Ovary (tissue), 9 donors: ENCODE measurements around the gene THADA. TPM values are rescaled to one million over a fixed set of nuclear protein-coding genes. Genes with fewer than 3 reads are reported as not detected.

Experiments
- DNase-seq, 5 donors: peaks; one replicate each; pipeline ENCODE4 v3.0.0-alpha.2; 2019 to 2020
- H3K27ac ChIP-seq, 2 donors: fragments of 200-600 bp; one replicate each; pipeline versions ENCODE4 v1.5.1 to v1.8.0; 2019 to 2022
- H3K27me3 ChIP-seq: fragments of 200-600 bp; one replicate; pipeline ENCODE4 v1.8.0; 2022
- H3K36me3 ChIP-seq: fragments of 200-600 bp; sonication (generic); one replicate; pipeline ENCODE4 v1.5.1; 2019
- H3K4me1 ChIP-seq: one replicate; pipeline ENCODE4 v1.8.1; 2013; ENCODE audit warnings: mild to moderate bottlenecking, moderate library complexity; ENCODE audit not compliant: insufficient read depth
- H3K4me3 ChIP-seq: fragments of 200-600 bp; sonication (generic); one replicate; pipeline ENCODE4 v1.5.1; 2017
- H3K9me3 ChIP-seq, 2 donors: fragments of 200-600 bp in 1 of 2; sonication (generic) in 1 of 2; one replicate each; pipeline versions ENCODE4 v1.5.1 to v1.8.1; 2013 to 2019; ENCODE audit warnings: mild to moderate bottlenecking in 1 of 2, moderate library complexity in 1 of 2
- EP300 ChIP-seq: sonication (generic); formaldehyde crosslinking; IDR thresholded peaks from one replicate; pipeline ENCODE4 v1.6.1; 2017; ENCODE audit warnings: antibody characterized with exemption
- POLR2A ChIP-seq: fragments of 450-650 bp; IDR thresholded peaks from one replicate; pipeline ENCODE4 v1.6.1; 2017; ENCODE audit warnings: antibody characterized with exemption, mild to moderate bottlenecking, moderate library complexity
- WGBS, 3 donors: extraction: QIAGEN DNeasy Blood & Tissue Kit in 1 of 3; methylation state at CpG; one replicate each; pipeline versions ENCODE4 v1.1.5 to v1.1.7; 2013 to 2017; 5-methylcytosine and 5-hydroxymethylcytosine counted together
- intact Hi-C, 4 donors: fragments of 100-400 bp; cut with DNase I; formaldehyde crosslinking; loops; one replicate each; pipeline versions ENCODE4 v1.11.0 to v1.15.1; 2022 to 2023
- polyA plus RNA-seq, 2 donors: library from polyadenylated mRNA; stranded (reverse); fragments of 200-250 nt in 1 of 2; fragments of 350-450 nt in 1 of 2; fragmentation: Illumina TruSeq in 1 of 2; extraction: RNeasy Lipid Tissue Mini Kit (QIAGEN cat#74804) in 1 of 2; gene quantifications; one replicate each; pipeline ENCODE4 v1.2.3, GENCODE V29; 2013 to 2014
- total RNA-seq, 7 donors: library from RNA; depleted of rRNA in 2 of 7; stranded (reverse); fragments of >200 nt in 2 of 7; fragmentation: NEBNext Ultra II Directional in 3 of 7; extraction: Animal tissue kit (Norgen Biotek cat#: 25700) in 3 of 7; gene quantifications; one replicate each; pipeline versions ENCODE4 v1.1.0 to v1.2.4, GENCODE V29; 2016 to 2023
- TF ChIP-seq, protein P1 (sequence below), 3 donors: fragments of 450-650 bp in 2 of 3; fragments of 200-600 bp in 1 of 3; IDR thresholded peaks; one replicate each; pipeline versions ENCODE4 v1.5.1 to v1.8.0; 2016 to 2022; ENCODE audit warnings: antibody characterized with exemption in 3 of 3, mild to moderate bottlenecking in 1 of 3
- donor health status: DM: no; HTN: no; CAD: no; lungs with moderate emphysema.
- donor health status: DM: no; HTN: no; CAD: no.
- donor health status: Bipolar disorder and iron deficiency.
- donor health status: DM: yes; HTN: yes; CAD: no.
- donor health status: DM: no; HTN: no; CAD: no.
- donor health status: DM: yes; HTN: yes; CAD: no.

Gene THADA
- total and polyA plus RNA-seq, 9 donors: 14.0 to 46.8 (median 28.6) TPM

GRCh38 chr2:43238813-43239212 lies 357.0 kb downstream of the THADA start:
- H3K27me3 ChIP-seq: no peaks in the 10 kb centered on the region
- no peaks in the 10 kb centered on the region for H3K9me3 ChIP-seq
- intact Hi-C loops: loop anchor here in 1 of 4 donors (10.0 kb wide), 1 partner anchor 384 kb away; no protein-coding TSS in a partner anchor
- H3K27ac ChIP-seq: peak overlapping the region in 1 of 2 donors; percentile 40
- 62 to 87% (median 77%) methylated on average over 3 of the region's 3 CpGs for WGBS, 3 donors
- peaks cover 5% of the 10 kb centered on the region for H3K4me1 ChIP-seq
- DNase-seq: no peak
- no peaks in the 10 kb centered on the region for H3K36me3 ChIP-seq
- TF ChIP-seq, protein P1, sequence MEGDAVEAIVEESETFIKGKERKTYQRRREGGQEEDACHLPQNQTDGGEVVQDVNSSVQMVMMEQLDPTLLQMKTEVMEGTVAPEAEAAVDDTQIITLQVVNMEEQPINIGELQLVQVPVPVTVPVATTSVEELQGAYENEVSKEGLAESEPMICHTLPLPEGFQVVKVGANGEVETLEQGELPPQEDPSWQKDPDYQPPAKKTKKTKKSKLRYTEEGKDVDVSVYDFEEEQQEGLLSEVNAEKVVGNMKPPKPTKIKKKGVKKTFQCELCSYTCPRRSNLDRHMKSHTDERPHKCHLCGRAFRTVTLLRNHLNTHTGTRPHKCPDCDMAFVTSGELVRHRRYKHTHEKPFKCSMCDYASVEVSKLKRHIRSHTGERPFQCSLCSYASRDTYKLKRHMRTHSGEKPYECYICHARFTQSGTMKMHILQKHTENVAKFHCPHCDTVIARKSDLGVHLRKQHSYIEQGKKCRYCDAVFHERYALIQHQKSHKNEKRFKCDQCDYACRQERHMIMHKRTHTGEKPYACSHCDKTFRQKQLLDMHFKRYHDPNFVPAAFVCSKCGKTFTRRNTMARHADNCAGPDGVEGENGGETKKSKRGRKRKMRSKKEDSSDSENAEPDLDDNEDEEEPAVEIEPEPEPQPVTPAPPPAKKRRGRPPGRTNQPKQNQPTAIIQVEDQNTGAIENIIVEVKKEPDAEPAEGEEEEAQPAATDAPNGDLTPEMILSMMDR (IDR thresholded peaks at IDR 0.05): no peak
- TF ChIP-seq EP300 (no peak), POLR2A (no peak)
- H3K4me3 ChIP-seq: no peak overlapping the region

DNA sequence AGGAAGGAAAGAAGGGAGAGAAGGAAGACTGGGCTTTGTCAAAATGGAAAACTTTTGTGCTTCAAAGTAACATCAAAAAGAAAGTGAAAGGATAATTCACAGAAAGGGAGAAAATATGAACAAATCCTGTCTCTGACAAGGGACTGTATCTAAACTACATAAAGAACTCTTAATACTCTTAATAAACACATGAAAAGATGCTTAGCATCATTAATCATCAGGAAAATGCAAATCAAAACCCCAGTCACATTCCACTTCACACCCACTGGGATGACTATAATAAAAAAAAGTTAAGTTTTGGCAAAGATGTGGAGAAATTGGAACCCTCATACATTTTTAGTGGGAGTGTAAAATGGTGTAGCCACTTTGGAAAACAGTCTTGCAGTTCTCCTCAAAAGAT lies 357.7 kb downstream of the THADA start:
- peak overlapping the region in 1 of 2 donors; percentile 40 for H3K27ac ChIP-seq
- no peaks in the 10 kb centered on the region for H3K9me3 ChIP-seq
- peaks cover 5% of the 10 kb centered on the region for H3K4me1 ChIP-seq
- TF ChIP-seq, protein P1 (IDR thresholded peaks at IDR 0.05): no peak
- TF ChIP-seq EP300: no peak
- TF ChIP-seq POLR2A: no peak
- DNase-seq: no peak
- H3K4me3 ChIP-seq: no peak overlapping the region
- H3K36me3 ChIP-seq: no peaks in the 10 kb centered on the region
- intact Hi-C loops: loop anchor here in 1 of 4 donors (10.0 kb wide), 1 partner anchor 383 kb away; no protein-coding TSS in a partner anchor
- no peaks in the 10 kb centered on the region for H3K27me3 ChIP-seq

DNA sequence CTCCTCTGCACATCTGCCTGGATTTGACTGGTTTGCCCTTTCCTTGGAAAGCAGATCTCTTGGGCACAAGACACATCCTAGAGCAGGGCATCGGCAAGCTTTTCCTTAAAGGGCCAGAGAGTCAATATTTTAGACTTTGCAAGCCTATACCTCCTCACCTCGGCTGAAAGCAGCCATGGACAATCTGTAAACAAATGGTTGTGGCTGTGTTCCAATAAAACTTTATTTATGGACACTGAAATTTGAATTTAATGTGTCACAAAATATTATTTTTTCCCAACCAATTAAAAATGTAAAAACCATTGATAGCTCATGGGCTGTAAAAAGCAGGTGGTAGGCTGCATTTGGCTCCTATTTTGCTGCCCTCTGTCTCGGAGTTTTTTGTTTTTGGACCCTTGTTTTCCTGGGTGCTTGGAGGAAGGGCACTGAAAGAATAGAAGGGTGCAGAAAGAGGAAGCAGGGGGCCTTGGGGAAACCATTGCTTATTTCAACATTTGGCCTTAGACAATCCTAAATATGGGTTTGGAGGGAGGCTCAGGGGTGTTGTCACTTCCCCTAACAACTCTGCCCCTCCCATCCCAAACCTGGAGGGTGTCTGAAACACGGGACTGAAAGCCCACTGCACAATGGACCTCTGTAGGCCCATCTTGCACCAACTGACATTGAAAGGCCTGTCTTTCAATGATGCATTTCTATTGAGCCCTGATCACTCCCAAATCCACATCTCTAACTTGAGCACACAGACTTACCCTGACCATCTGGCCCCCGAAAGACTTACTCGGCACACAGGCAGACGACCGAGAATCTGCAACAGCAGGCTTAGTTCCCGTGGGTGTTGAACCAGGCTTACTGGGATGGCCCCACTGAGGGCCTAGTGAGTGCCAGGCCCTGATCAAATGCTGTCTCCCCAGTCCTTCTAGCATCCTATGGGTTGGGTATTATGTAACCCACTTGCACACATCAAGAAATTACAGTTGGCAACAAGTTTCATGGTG lies 362.3 kb downstream of the THADA start:
- Histone ChIP-seq H3K27me3 (no peaks in the 10 kb centered on the region), H3K4me1 (peaks cover 10% of the 10 kb centered on the region), H3K36me3 (no peaks in the 10 kb centered on the region), H3K27ac (no peak overlapping the region), H3K9me3 (no peaks in the 10 kb centered on the region), H3K4me3 (no peak overlapping the region)
- WGBS, 3 donors: 84 to 86% (median 85%) methylated on average over 7 to 9 of the region's 9 CpGs
- DNase-seq: peak in 1 of 5 donors; percentile 15
- intact Hi-C loops: loop anchor here in 2 of 4 donors (5.0 to 10.0 kb wide), 4 partner anchors 249 to 406 kb away; no protein-coding TSS in a partner anchor
- TF ChIP-seq, protein P1 (IDR thresholded peaks at IDR 0.05): no peak
- TF ChIP-seq POLR2A (no peak), EP300 (no peak)

GRCh38 chr2:43230951-43231827 lies 364.6 kb downstream of the THADA start:
- Histone ChIP-seq H3K27ac (peak overlapping the region in 1 of 2 donors; percentile 48), H3K9me3 (no peaks in the 10 kb centered on the region), H3K4me1 (peaks cover 16% of the 10 kb centered on the region), H3K27me3 (no peaks in the 10 kb centered on the region), H3K4me3 (no peak overlapping the region), H3K36me3 (no peaks in the 10 kb centered on the region)
- intact Hi-C loops: loop anchor here in 2 of 4 donors (5.0 to 10.0 kb wide), 4 partner anchors 251 to 404 kb away; no protein-coding TSS in a partner anchor
- whole genome bisulfite sequencing, 3 donors: 80 to 86% (median 81%) methylated on average over 7 of the region's 7 CpGs
- no peak for DNase-seq
- TF ChIP-seq POLR2A: no peak
- TF ChIP-seq, protein P1 (IDR thresholded peaks at IDR 0.05): no peak
- no peak for TF ChIP-seq EP300
